Medulla oblongata (tissue), 1 donor: ENCODE measurements around the gene MRPS10.
"Not testable (repeated sequence)": the region's sequence is repeated elsewhere in the genome, so short reads cannot be mapped to it uniquely, and the experiment has no call there.

Experiments
- DNase-seq: peaks from one replicate; pipeline ENCODE4 v3.0.0-alpha.2; 2015; ENCODE audit errors: extremely low spot score

MRPS10 gene

GRCh38 chr6:42210551-42210950 lies 7.1 kb downstream of the MRPS10 start:
- no peak for DNase-seq

GRCh38 chr6:42207559-42207958 lies 10.1 kb downstream of the MRPS10 start:
- not testable (repeated sequence) for DNase-seq

GRCh38 chr6:42204768-42205282 lies 12.8 kb downstream of the MRPS10 start:
- no peak for DNase-seq

- DNase-seq = no peak
Measured at GRCh38 chr6:42203183-42203582, 14.5 kb downstream of the MRPS10 start.

GRCh38 chr6:42202131-42202915 lies 15.3 kb downstream of the MRPS10 start:
- DNase-seq = not testable (repeated sequence)

- DNase-seq = no peak
Measured at GRCh38 chr6:42201382-42201781, 16.3 kb downstream of the MRPS10 start.

GRCh38 chr6:42200035-42200434 lies 17.6 kb downstream of the MRPS10 start:
- DNase-seq = no peak

GRCh38 chr6:42199106-42199981 lies 18.3 kb downstream of the MRPS10 start:
- no peak for DNase-seq

GRCh38 chr6:42197555-42198362 lies 19.9 kb downstream of the MRPS10 start:
- no peak for DNase-seq

GRCh38 chr6:42195415-42195814 lies 22.2 kb downstream of the MRPS10 start:
- no peak for DNase-seq

- DNase-seq = no peak
Measured at GRCh38 chr6:42194056-42194455, 23.6 kb downstream of the MRPS10 start.

GRCh38 chr6:42193491-42193894 lies 24.2 kb downstream of the MRPS10 start:
- no peak for DNase-seq

- DNase-seq = not testable (repeated sequence)
Measured at GRCh38 chr6:42192385-42192784, 25.3 kb downstream of the MRPS10 start.

- no peak for DNase-seq
Measured at GRCh38 chr6:42190554-42191183, 27.0 kb downstream of the MRPS10 start.

GRCh38 chr6:42188406-42188805 lies 29.3 kb downstream of the MRPS10 start:
- no peak for DNase-seq

GRCh38 chr6:42185597-42185996 lies 32.1 kb downstream of the MRPS10 start:
- no peak for DNase-seq

GRCh38 chr6:42184475-42184874 lies 33.2 kb downstream of the MRPS10 start:
- no peak for DNase-seq

- DNase-seq = no peak
Measured at GRCh38 chr6:42182101-42182500, 35.6 kb downstream of the MRPS10 start.

GRCh38 chr6:42179945-42180313 lies 37.7 kb downstream of the MRPS10 start:
- no peak for DNase-seq

GRCh38 chr6:42179261-42179944 lies 38.3 kb downstream of the MRPS10 start:
- DNase-seq = no peak
